Neural progenitor cell (in vitro differentiated cells): ENCODE data around the gene ANKRD23. TPM values are rescaled to one million over a fixed set of nuclear protein-coding genes. Genes with fewer than 3 reads are reported as not detected.

Experiments used
- DNase-seq: peaks from one replicate; pipeline ENCODE4 v3.0.0-alpha.2; 2016; ENCODE audit warnings: low spot score
- H2AFZ ChIP-seq: fragments of 200-600 bp; sonication (generic); replicated peaks from 2 replicates; pipeline ENCODE4 v1.6.1; 2016; ENCODE audit warnings: antibody characterized with exemption
- H3F3A ChIP-seq: fragments of 200-600 bp; sonication (generic); 2 replicates; pipeline ENCODE4 v1.6.1; 2016; ENCODE audit warnings: antibody characterized with exemption, low read depth
- H3K27ac ChIP-seq: fragments of 200-600 bp; sonication (generic); 2 replicates; pipeline ENCODE4 v1.5.1; 2016; ENCODE audit warnings: mild to moderate bottlenecking
- H3K27me3 ChIP-seq: fragments of 200-600 bp; sonication (generic); 2 replicates; pipeline ENCODE4 v1.6.1; 2016; ENCODE audit warnings: mild to moderate bottlenecking, moderate library complexity
- H3K36me3 ChIP-seq: fragments of 200-600 bp; sonication (generic); 2 replicates; pipeline ENCODE4 v1.5.1; 2016
- H3K4me1 ChIP-seq: fragments of 200-600 bp; sonication (generic); 2 replicates; pipeline ENCODE4 v1.6.1; 2016; ENCODE audit warnings: mixed run types
- H3K4me2 ChIP-seq: fragments of 200-600 bp; sonication (generic); 2 replicates; pipeline ENCODE4 v1.6.1; 2016
- H3K4me3 ChIP-seq: fragments of 200-600 bp; sonication (generic); 2 replicates; pipeline ENCODE4 v1.5.1; 2016
- H3K79me2 ChIP-seq: fragments of 200-600 bp; sonication (generic); 2 replicates; pipeline ENCODE4 v1.6.1; 2016; ENCODE audit warnings: low read depth
- H3K9ac ChIP-seq: fragments of 200-600 bp; sonication (generic); 2 replicates; pipeline ENCODE4 v1.6.1; 2016
- H3K9me3 ChIP-seq: fragments of 200-600 bp; sonication (generic); 2 replicates; pipeline ENCODE4 v1.5.1; 2016; ENCODE audit warnings: low read depth
- H4K20me1 ChIP-seq: fragments of 200-600 bp; sonication (generic); 2 replicates; pipeline ENCODE4 v1.6.1; 2016; ENCODE audit warnings: low read depth
- H3K27ac Mint-ChIP-seq: 3 replicates; pipeline ENCODE4 v1.8.0; 2021; ENCODE audit warnings: mixed read lengths
- H3K27me3 Mint-ChIP-seq: 2 replicates; pipeline ENCODE4 v1.8.0; 2022; ENCODE audit warnings: low read depth, mild to moderate bottlenecking, inconsistent platforms, moderate library complexity, mixed read lengths; ENCODE audit not compliant: insufficient read depth
- H3K36me3 Mint-ChIP-seq: 3 replicates; pipeline ENCODE4 v1.8.0; 2021; ENCODE audit warnings: mixed read lengths
- H3K4me1 Mint-ChIP-seq: 3 replicates; pipeline ENCODE4 v1.8.0; 2021; ENCODE audit warnings: mixed read lengths
- H3K4me3 Mint-ChIP-seq: 3 replicates; pipeline ENCODE4 v1.8.0; 2021; ENCODE audit warnings: mild to moderate bottlenecking, moderate library complexity, mixed read lengths
- H3K9me3 Mint-ChIP-seq: 3 replicates; pipeline ENCODE4 v1.8.0; 2020; ENCODE audit warnings: mixed read lengths
- EZH2 ChIP-seq: fragments of 200-600 bp; sonication (generic); IDR thresholded peaks from 2 replicates; pipeline ENCODE4 v1.6.1; 2017; ENCODE audit warnings: antibody characterized with exemption, mild to moderate bottlenecking, moderate library complexity
- EZH2phosphoT487 ChIP-seq: fragments of 200-600 bp; sonication (generic); IDR thresholded peaks from 2 replicates; pipeline ENCODE4 v1.6.1; 2017; ENCODE audit warnings: antibody characterized with exemption
- total RNA-seq: library from RNA; depleted of rRNA; stranded (reverse); fragments of >200 nt; gene quantifications from 2 replicates; pipeline ENCODE4 v1.2.3, GENCODE V29; 2015; ENCODE audit warnings: low replicate concordance
- TF ChIP-seq, protein P1 (sequence below): fragments of 200-600 bp; sonication (generic); IDR thresholded peaks from 2 replicates; pipeline ENCODE4 v1.5.1; 2017; ENCODE audit warnings: antibody characterized with exemption, mild to moderate bottlenecking

The ANKRD23 gene
- total RNA-seq, 1 donor from 2014 or later = 10.8 TPM

DNA sequence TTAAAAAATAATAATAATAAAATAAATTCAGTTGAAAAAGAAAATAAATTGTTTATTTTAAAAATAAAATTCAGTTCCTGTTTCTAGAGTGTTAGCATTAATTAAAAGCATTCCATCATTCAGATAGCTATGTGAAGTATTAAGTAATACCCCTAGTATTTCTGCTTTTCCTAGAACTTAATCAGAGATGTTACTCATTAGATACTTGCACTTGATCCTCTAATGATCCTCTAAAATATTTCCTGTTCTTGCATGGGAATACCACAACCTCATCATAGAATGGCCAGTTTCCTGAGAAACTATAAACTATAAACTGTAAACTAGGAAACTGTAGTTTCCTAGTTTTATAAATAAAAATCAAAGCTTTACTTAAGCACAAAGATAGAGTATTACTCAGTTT is 38.8 kb downstream of the ANKRD23 start:
- Histone ChIP-seq H4K20me1 (peaks cover 12% of the 10 kb centered on the region), H3K4me1 (peaks cover 4% of the 10 kb centered on the region), H2AFZ (no peak overlapping the region), H3K9me3 (no peaks in the 10 kb centered on the region), H3K27ac (no peak overlapping the region), H3K27me3 (no peaks in the 10 kb centered on the region), H3K9ac (no peak overlapping the region), H3K4me3 (no peak overlapping the region), H3K36me3 (peaks cover 3% of the 10 kb centered on the region), H3K4me2 (no peak overlapping the region), H3F3A (peaks cover 23% of the 10 kb centered on the region), H3K79me2 (no peaks in the 10 kb centered on the region)
- no peak for DNase-seq
- H3K36me3 Mint-ChIP-seq = peaks cover 7% of the 10 kb centered on the region
- H3K27me3 Mint-ChIP-seq = peaks cover 2% of the 10 kb centered on the region
- peaks cover 8% of the 10 kb centered on the region for H3K4me1 Mint-ChIP-seq
- TF ChIP-seq EZH2 (no peak), EZH2phosphoT487 (no peak)
- TF ChIP-seq, protein P1, sequence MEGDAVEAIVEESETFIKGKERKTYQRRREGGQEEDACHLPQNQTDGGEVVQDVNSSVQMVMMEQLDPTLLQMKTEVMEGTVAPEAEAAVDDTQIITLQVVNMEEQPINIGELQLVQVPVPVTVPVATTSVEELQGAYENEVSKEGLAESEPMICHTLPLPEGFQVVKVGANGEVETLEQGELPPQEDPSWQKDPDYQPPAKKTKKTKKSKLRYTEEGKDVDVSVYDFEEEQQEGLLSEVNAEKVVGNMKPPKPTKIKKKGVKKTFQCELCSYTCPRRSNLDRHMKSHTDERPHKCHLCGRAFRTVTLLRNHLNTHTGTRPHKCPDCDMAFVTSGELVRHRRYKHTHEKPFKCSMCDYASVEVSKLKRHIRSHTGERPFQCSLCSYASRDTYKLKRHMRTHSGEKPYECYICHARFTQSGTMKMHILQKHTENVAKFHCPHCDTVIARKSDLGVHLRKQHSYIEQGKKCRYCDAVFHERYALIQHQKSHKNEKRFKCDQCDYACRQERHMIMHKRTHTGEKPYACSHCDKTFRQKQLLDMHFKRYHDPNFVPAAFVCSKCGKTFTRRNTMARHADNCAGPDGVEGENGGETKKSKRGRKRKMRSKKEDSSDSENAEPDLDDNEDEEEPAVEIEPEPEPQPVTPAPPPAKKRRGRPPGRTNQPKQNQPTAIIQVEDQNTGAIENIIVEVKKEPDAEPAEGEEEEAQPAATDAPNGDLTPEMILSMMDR = no peak
- H3K9me3 Mint-ChIP-seq = no peaks in the 10 kb centered on the region
- H3K4me3 Mint-ChIP-seq = no peak overlapping the region
- H3K27ac Mint-ChIP-seq = no peak overlapping the region

DNA sequence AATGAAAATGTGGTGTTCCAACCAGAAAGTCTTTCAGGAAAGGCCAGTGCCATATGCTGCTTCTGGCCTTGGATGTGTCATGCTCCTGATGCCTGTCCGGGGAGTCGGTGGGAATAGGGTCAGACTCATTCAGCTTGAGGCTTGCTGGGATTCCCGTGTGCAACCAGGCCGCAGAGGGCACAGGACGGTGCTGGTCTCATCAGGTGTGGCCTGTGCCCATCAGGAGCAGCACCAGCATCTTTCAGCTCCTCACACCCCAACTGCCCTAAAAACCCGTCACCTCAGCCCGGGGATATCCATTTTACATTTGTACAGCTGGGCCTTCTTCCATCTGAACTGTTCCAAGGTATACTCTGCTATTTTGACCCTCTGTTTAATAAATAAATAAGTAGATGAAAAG is 41.1 kb downstream of the ANKRD23 start:
- Histone ChIP-seq H3K4me3 (no peak overlapping the region), H4K20me1 (peaks cover 12% of the 10 kb centered on the region), H3K36me3 (peaks cover 3% of the 10 kb centered on the region), H3K27me3 (no peaks in the 10 kb centered on the region), H3K4me1 (peaks cover 4% of the 10 kb centered on the region), H3F3A (peaks cover 23% of the 10 kb centered on the region), H3K9me3 (no peaks in the 10 kb centered on the region), H3K79me2 (no peaks in the 10 kb centered on the region), H3K9ac (no peak overlapping the region), H2AFZ (no peak overlapping the region), H3K4me2 (no peak overlapping the region), H3K27ac (no peak overlapping the region)
- Mint-ChIP-seq H3K4me1 (peaks cover 8% of the 10 kb centered on the region), H3K27me3 (peaks cover 2% of the 10 kb centered on the region), H3K9me3 (no peaks in the 10 kb centered on the region), H3K4me3 (no peak overlapping the region), H3K27ac (no peak overlapping the region), H3K36me3 (peaks cover 3% of the 10 kb centered on the region)
- no peak for TF ChIP-seq EZH2phosphoT487
- TF ChIP-seq, protein P1 = no peak
- no peak for TF ChIP-seq EZH2
- DNase-seq = no peak

DNA sequence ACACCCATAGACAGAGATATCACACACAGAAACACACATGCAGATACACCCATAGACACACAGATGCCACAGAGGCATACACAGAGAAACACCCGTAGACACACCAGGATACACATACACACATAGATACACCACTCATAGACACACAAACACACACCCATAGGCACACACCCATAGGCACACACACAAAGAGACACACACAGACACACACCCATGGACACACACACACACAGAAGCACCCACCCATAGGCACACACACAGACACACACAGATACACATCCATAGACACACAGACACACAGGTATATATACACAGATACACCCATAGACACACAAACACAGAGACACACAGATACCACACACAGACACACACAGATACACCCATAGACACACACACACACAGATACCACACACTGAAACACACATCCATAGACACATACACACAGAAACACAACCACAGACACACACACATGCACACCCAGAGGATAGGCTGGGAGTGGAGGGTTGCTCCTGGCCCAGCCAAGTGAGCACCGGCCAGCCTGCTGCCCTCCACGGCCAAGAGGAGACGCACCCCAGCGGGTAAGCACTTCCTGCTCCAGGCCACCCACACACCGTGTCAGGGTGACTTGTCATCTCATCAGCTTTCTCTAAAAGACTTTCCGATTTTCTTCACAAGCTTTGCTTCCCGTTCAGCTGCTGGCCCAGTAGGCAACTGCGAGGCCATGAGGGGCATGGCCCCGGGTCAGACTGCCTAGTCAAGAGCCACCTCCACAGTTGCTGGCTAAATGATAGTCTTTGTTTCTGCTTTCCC is 41.8 kb downstream of the ANKRD23 start:
- Histone ChIP-seq H2AFZ (no peak overlapping the region), H3K27me3 (no peaks in the 10 kb centered on the region), H3K9me3 (no peaks in the 10 kb centered on the region), H3K36me3 (peaks cover 3% of the 10 kb centered on the region), H3K79me2 (no peaks in the 10 kb centered on the region), H3K4me2 (no peak overlapping the region), H4K20me1 (peaks cover 12% of the 10 kb centered on the region), H3K27ac (no peak overlapping the region), H3K4me1 (peaks cover 4% of the 10 kb centered on the region), H3K9ac (no peak overlapping the region), H3F3A (peaks cover 23% of the 10 kb centered on the region), H3K4me3 (no peak overlapping the region)
- DNase-seq = no peak
- no peaks in the 10 kb centered on the region for H3K9me3 Mint-ChIP-seq
- H3K27ac Mint-ChIP-seq = no peak overlapping the region
- TF ChIP-seq EZH2 (no peak), EZH2phosphoT487 (no peak)
- TF ChIP-seq, protein P1 = no peak
- H3K4me1 Mint-ChIP-seq = peaks cover 8% of the 10 kb centered on the region
- peaks cover 2% of the 10 kb centered on the region for H3K27me3 Mint-ChIP-seq
- peaks cover 3% of the 10 kb centered on the region for H3K36me3 Mint-ChIP-seq
- H3K4me3 Mint-ChIP-seq = no peak overlapping the region
